Testis (tissue), 3 donors: Measurements from ENCODE around the gene ARIH2. TPM values are rescaled to one million over a fixed set of nuclear protein-coding genes. Genes with fewer than 3 reads are reported as not detected.
A peak's percentile ranks its signal among the peaks of the same experiment; 100 is the strongest.
"Not testable (repeated sequence)": the region's sequence is repeated elsewhere in the genome, so short reads cannot be mapped to it uniquely, and the experiment has no call there.

Source experiments
- DNase-seq: peaks from one replicate; pipeline ENCODE4 v3.0.0-alpha.2; 2019
- H3K27ac ChIP-seq, 2 donors: fragments of 200-600 bp; sonication (generic); one replicate each; pipeline ENCODE4 v1.5.1; 2019
- H3K27me3 ChIP-seq: fragments of 200-600 bp; sonication (generic); one replicate; pipeline ENCODE4 v1.5.1; 2019
- H3K36me3 ChIP-seq: fragments of 200-600 bp; sonication (generic); one replicate; pipeline ENCODE4 v1.5.1; 2017; ENCODE audit warnings: low read depth; ENCODE audit errors: missing control alignments
- H3K4me1 ChIP-seq: fragments of 200-600 bp; sonication (generic); one replicate; pipeline ENCODE4 v1.5.1; 2019
- H3K4me3 ChIP-seq, 2 donors: fragments of 200-600 bp; sonication (generic); one replicate each; pipeline ENCODE4 v1.5.1; 2017 to 2019
- H3K9me3 ChIP-seq: fragments of 200-600 bp; sonication (generic); one replicate; pipeline ENCODE4 v1.5.1; 2017
- CTCF ChIP-seq, 3 experiments: fragments of 450-650 bp in 2 of 3; fragments of 200-600 bp in 1 of 3; sonication (generic) in 1 of 3; IDR thresholded peaks; one replicate each; pipeline ENCODE4 v1.5.1; 2016 to 2019; ENCODE audit warnings: antibody characterized with exemption in 3 of 3, mild to moderate bottlenecking in 2 of 3, moderate library complexity in 1 of 3
- POLR2A ChIP-seq: fragments of 450-650 bp; IDR thresholded peaks from one replicate; pipeline ENCODE4 v1.6.1; 2017; ENCODE audit warnings: antibody characterized with exemption, mild to moderate bottlenecking, moderate library complexity
- WGBS, 2 donors: methylation state at CpG; one replicate each; pipeline ENCODE4 v1.1.5; 2018; 5-methylcytosine and 5-hydroxymethylcytosine counted together
- intact Hi-C: fragments of 100-400 bp; cut with DNase I; formaldehyde crosslinking; loops from one replicate; pipeline ENCODE4 v1.15.1; 2023; ENCODE audit warnings: low total_unique reads
- polyA plus RNA-seq: library from polyadenylated mRNA; stranded (reverse); fragments of 350-450 nt; fragmentation: Illumina TruSeq; extraction: RNeasy Lipid Tissue Mini Kit (QIAGEN cat#74804); gene quantifications from one replicate; pipeline ENCODE4 v1.2.3, GENCODE V29; 2014; ENCODE audit warnings: low read depth, low replicate concordance; ENCODE audit not compliant: insufficient read depth
- total RNA-seq, 2 donors: library from RNA; depleted of rRNA; stranded (reverse); fragments of >200 nt; gene quantifications; one replicate each; pipeline ENCODE4 v1.2.3, GENCODE V29; 2016

ARIH2 gene
- total and polyA plus RNA-seq, 3 donors from 2014 or later, result 106 to 157 (median 127) TPM

- Histone ChIP-seq H3K27me3 (no peaks in the 10 kb centered on the region), H3K27ac (peak overlapping the region; percentile 96 to 98), H3K9me3 (no peaks in the 10 kb centered on the region), H3K4me1 (peaks cover 17% of the 10 kb centered on the region), H3K4me3 (peak overlapping the region; percentile 74 to 95), H3K36me3 (no peaks in the 10 kb centered on the region)
- WGBS, 2 donors, result 3 to 5% methylated on average over 9 to 39 of the region's 41 CpGs
- peak; percentile 93 for DNase-seq
- no peak for TF ChIP-seq CTCF (IDR thresholded peaks at IDR 0.05)
- no peak for TF ChIP-seq POLR2A
- intact Hi-C loops, result no loop called here
These were observed 89.3 kb downstream of the ARIH2 start for GRCh38 chr3:49007771-49008528.

DNA sequence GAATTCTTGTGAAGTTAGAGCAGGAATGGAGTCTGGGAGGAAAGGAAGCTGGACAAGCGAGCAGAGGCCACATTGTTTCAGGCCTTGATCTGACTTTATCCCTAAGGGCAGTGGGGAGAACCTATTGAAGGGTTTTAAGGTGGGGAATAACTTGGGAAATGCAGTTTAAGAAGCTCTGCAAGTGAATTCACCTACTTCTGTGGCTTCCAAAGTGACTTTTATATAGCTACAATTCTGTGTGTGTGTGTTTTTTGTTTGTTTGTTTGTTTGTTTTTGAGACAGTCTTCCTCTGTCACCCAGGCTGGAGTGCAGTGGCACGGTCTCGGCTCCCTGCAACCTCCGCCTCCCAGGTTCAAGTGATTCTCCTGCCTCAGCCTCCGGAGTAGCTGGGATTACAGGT, 90.0 kb downstream of the ARIH2 start:
- H3K4me1 ChIP-seq, result peaks cover 23% of the 10 kb centered on the region
- H3K9me3 ChIP-seq, intact Hi-C loops, H3K36me3 ChIP-seq, DNase-seq, H3K27me3 ChIP-seq: not testable (repeated sequence)
- 74% methylated on average over 5 of the region's 5 CpGs for WGBS, 2 donors
- peak overlapping the region; percentile 96 to 98 for H3K27ac ChIP-seq
- peak overlapping the region in 1 of 2 donors; percentile 95 for H3K4me3 ChIP-seq

DNA sequence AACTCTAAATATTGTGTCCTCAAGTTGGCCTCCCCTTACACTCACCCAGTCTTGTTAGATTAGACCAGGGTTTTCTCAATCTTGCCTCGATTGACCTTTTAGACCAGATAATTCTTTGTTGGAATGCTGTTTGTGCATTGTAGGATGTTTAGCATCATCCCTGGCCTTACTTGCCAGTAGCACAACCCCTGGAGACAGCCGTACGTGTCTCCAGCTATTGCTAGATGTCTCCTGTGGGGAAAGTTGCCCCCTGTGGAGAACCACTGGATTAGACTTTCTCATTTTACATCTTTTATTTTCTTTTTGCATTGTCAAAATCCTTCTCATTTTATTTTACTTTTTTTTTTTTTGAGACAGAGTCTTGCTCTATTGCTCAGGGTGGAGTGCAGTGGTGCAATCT, 90.8 kb downstream of the ARIH2 start:
- H3K36me3 ChIP-seq, result no peaks in the 10 kb centered on the region
- no peaks in the 10 kb centered on the region for H3K9me3 ChIP-seq
- intact Hi-C loops, result no loop called here
- no peak for DNase-seq
- H3K27ac ChIP-seq, result no peak overlapping the region
- no peak overlapping the region for H3K4me3 ChIP-seq
- WGBS, 2 donors, result 76 to 82% methylated on average over 3 of the region's 3 CpGs
- H3K4me1 ChIP-seq, result peaks cover 26% of the 10 kb centered on the region
- H3K27me3 ChIP-seq, result no peaks in the 10 kb centered on the region
- TF ChIP-seq CTCF (IDR thresholded peaks at IDR 0.05) (no peak), POLR2A (no peak)

DNA sequence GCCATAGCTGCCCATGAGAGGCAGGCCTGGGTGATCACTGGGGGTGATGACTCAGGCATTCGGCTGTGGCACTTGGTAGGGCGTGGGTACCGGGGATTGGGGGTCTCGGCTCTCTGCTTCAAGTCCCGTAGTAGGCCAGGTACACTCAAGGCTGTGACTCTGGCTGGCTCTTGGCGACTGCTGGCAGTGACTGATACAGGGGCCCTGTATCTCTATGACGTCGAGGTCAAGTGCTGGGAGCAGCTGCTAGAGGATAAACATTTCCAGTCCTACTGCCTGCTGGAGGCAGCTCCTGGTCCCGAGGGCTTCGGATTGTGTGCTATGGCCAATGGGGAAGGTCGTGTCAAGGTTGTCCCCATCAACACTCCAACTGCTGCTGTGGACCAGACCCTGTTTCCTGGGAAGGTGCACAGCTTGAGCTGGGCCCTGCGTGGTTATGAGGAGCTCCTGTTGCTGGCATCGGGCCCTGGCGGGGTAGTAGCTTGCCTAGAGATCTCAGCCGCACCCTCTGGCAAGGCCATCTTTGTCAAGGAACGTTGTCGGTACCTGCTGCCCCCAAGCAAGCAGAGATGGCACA, 93.9 kb downstream of the ARIH2 start:
- no peaks in the 10 kb centered on the region for H3K27me3 ChIP-seq
- no peak overlapping the region for H3K27ac ChIP-seq
- H3K9me3 ChIP-seq, result no peaks in the 10 kb centered on the region
- 62 to 68% methylated on average over 9 to 17 of the region's 17 CpGs for whole genome bisulfite sequencing, 2 donors
- no peak overlapping the region for H3K4me3 ChIP-seq
- H3K36me3 ChIP-seq, result no peaks in the 10 kb centered on the region
- TF ChIP-seq POLR2A, result no peak
- TF ChIP-seq CTCF (IDR thresholded peaks at IDR 0.05), result no peak
- peaks cover 24% of the 10 kb centered on the region for H3K4me1 ChIP-seq
- DNase-seq, result no peak
- intact Hi-C loops, result no loop called here

- Histone ChIP-seq H3K4me3 (no peak overlapping the region), H3K9me3 (no peaks in the 10 kb centered on the region), H3K27me3 (no peaks in the 10 kb centered on the region), H3K4me1 (peaks cover 25% of the 10 kb centered on the region), H3K36me3 (no peaks in the 10 kb centered on the region), H3K27ac (no peak overlapping the region)
- DNase-seq, result no peak
- WGBS, 2 donors, result 70 to 88% methylated on average over 7 to 19 of the region's 19 CpGs
- intact Hi-C loops, result no loop called here
- no peak for TF ChIP-seq CTCF (IDR thresholded peaks at IDR 0.05)
- TF ChIP-seq POLR2A, result no peak
These were observed 94.6 kb downstream of the ARIH2 start for GRCh38 chr3:49013113-49013737.
